Fibroblast of the aortic adventitia (primary cell): ENCODE results near the gene ULK4. TPM values are rescaled to one million over a fixed set of nuclear protein-coding genes. Genes with fewer than 3 reads are reported as not detected.
"Not testable (repeated sequence)": the region's sequence is repeated elsewhere in the genome, so short reads cannot be mapped to it uniquely, and the experiment has no call there.

Experiments used
- DNase-seq: peaks from one replicate; pipeline ENCODE4 v3.0.0-alpha.2; 2010; ENCODE audit warnings: low read depth
- H3K4me3 ChIP-seq: 2 replicates; pipeline ENCODE4 v1.5.1; 2011; ENCODE audit warnings: low read depth, mild to moderate bottlenecking, control low read depth, low read length, moderate library complexity
- CTCF ChIP-seq: IDR thresholded peaks from 2 replicates; pipeline ENCODE4 v1.5.1; 2011; ENCODE audit warnings: mild to moderate bottlenecking, low read length, control low read depth, inconsistent platforms; ENCODE audit not compliant: insufficient read depth
- total RNA-seq: library from RNA; depleted of rRNA; stranded (reverse); fragments of >200 nt; gene quantifications from 2 replicates; pipeline ENCODE4 v1.2.3, GENCODE V29; 2012; ENCODE audit warnings: low replicate concordance

The ULK4 gene
- total RNA-seq, 1 donor: 16.1 TPM

- peak; percentile 27 for DNase-seq
- H3K4me3 ChIP-seq: no peak overlapping the region
- no peak for TF ChIP-seq CTCF
These were observed 260.7 kb downstream of the ULK4 start for GRCh38 chr3:41701191-41701698.

GRCh38 chr3:41700155-41700554 is 261.7 kb downstream of the ULK4 start:
- DNase-seq: no peak
- H3K4me3 ChIP-seq: no peak overlapping the region
- no peak for TF ChIP-seq CTCF

GRCh38 chr3:41698898-41699297 is 263.0 kb downstream of the ULK4 start:
- TF ChIP-seq CTCF: no peak
- no peak for DNase-seq
- H3K4me3 ChIP-seq: no peak overlapping the region

- no peak for DNase-seq
- no peak for TF ChIP-seq CTCF
- H3K4me3 ChIP-seq: no peak overlapping the region
These were observed 264.2 kb downstream of the ULK4 start for GRCh38 chr3:41697702-41698101.

GRCh38 chr3:41695806-41696205 is 266.1 kb downstream of the ULK4 start:
- peak; percentile 38 for TF ChIP-seq CTCF
- not testable (repeated sequence) for DNase-seq, H3K4me3 ChIP-seq

- no peak overlapping the region for H3K4me3 ChIP-seq
- no peak for DNase-seq
- no peak for TF ChIP-seq CTCF
These were observed 268.1 kb downstream of the ULK4 start for GRCh38 chr3:41693799-41694198.
